CD4-positive, alpha-beta T cell (primary cell): ENCODE data around the gene WDFY3. TPM values are rescaled to one million over a fixed set of nuclear protein-coding genes. Genes with fewer than 3 reads are reported as not detected.

ENCODE experiments used
- ATAC-seq: fragments of 200-7000 bp; cut with Tn5 transposase; one replicate; pipeline ENCODE4 v1.10.0; 2022; ENCODE audit warnings: mild to moderate bottlenecking; ENCODE audit not compliant: poor library complexity
- CTCF ChIA-PET: fragments of 350-600 bp; sonication (Branson Sonifier 250); formaldehyde crosslinking; loops from one replicate; lab custom pipeline; 2021; ENCODE audit warnings: antibody characterized with exemption, inconsistent platforms; lab: Charles Lee
- POLR2A ChIA-PET: fragments of 350-600 bp; sonication (Branson Sonifier 250); formaldehyde crosslinking; loops from one replicate; lab custom pipeline; 2021; ENCODE audit warnings: antibody characterized with exemption, inconsistent platforms; lab: Charles Lee
- DNase-seq, 14 experiments: peaks; one replicate each; pipeline ENCODE4 v3.0.0-alpha.2; 2013 to 2020; ENCODE audit warnings: mixed read lengths in 2 of 14
- H3K27ac ChIP-seq, 2 donors: one replicate each; pipeline versions ENCODE4 v1.5.1 to v1.7.0; 2013; ENCODE audit warnings: low read length in 2 of 2, low read depth in 1 of 2, mild to moderate bottlenecking in 1 of 2
- H3K27me3 ChIP-seq, 2 experiments: 1 replicate in 1 of 2; 2 replicates in 1 of 2; pipeline versions ENCODE4 v1.6.1 to v1.7.0; 2013; ENCODE audit warnings: low read length in 2 of 2, control low read depth in 1 of 2, mild to moderate bottlenecking in 1 of 2, moderate library complexity in 1 of 2; ENCODE audit not compliant: insufficient read depth in 2 of 2, control insufficient read depth in 1 of 2
- H3K36me3 ChIP-seq: one replicate; pipeline ENCODE4 v1.6.1; 2013; ENCODE audit warnings: low read length, control low read depth; ENCODE audit not compliant: insufficient read depth
- H3K4me1 ChIP-seq: one replicate; pipeline ENCODE4 v1.6.1; 2013; ENCODE audit warnings: low read length, control low read depth; ENCODE audit not compliant: insufficient read depth
- H3K4me3 ChIP-seq: one replicate; pipeline ENCODE4 v1.5.1; 2013; ENCODE audit warnings: mild to moderate bottlenecking, low read length, moderate library complexity
- H3K9me3 ChIP-seq, 2 experiments: 1 replicate in 1 of 2; 2 replicates in 1 of 2; pipeline versions ENCODE4 v1.6.1 to v1.7.0; 2013; ENCODE audit warnings: low read length in 2 of 2, mild to moderate bottlenecking in 2 of 2, control low read depth in 1 of 2, moderate library complexity in 1 of 2; ENCODE audit not compliant: control insufficient read depth in 1 of 2, insufficient read depth in 1 of 2
- H3K27ac Mint-ChIP-seq: one replicate; pipeline ENCODE4 v1.8.0; 2020; ENCODE audit warnings: mixed read lengths
- H3K27me3 Mint-ChIP-seq: one replicate; pipeline ENCODE4 v1.8.0; 2021; ENCODE audit warnings: mixed read lengths
- H3K36me3 Mint-ChIP-seq: one replicate; pipeline ENCODE4 v1.8.0; 2021; ENCODE audit warnings: low read depth, mixed read lengths
- H3K4me1 Mint-ChIP-seq: one replicate; pipeline ENCODE4 v1.8.0; 2021; ENCODE audit warnings: low read depth, mixed read lengths
- H3K4me3 Mint-ChIP-seq: one replicate; pipeline ENCODE4 v1.8.0; 2020; ENCODE audit warnings: mild to moderate bottlenecking, mixed read lengths
- H3K9me3 Mint-ChIP-seq: one replicate; pipeline ENCODE4 v1.8.0; 2020; ENCODE audit warnings: mixed read lengths
- CTCF ChIP-seq: fragments of 200-600 bp; IDR thresholded peaks from one replicate; pipeline ENCODE4 v1.8.0; 2022; ENCODE audit warnings: antibody characterized with exemption, mild to moderate bottlenecking
- intact Hi-C, 2 experiments: fragments of 100-400 bp; cut with DNase I in 1 of 2; cut with micrococcal nuclease in 1 of 2; formaldehyde crosslinking; loops; one replicate each; pipeline versions ENCODE4 v1.15.1 to v1.9.0; 2023 to 2025; cut with DNase I, micrococcal nuclease
- total RNA-seq, 174 experiments: library from RNA in 2 of 174; stranded (reverse) in 2 of 174; gene quantifications; one replicate each; pipeline ENCODE4 v1.2.3 and lab custom pipeline; 2021 to 2026

The WDFY3 gene
- total RNA-seq, 2 experiments from 2014 or later: 0.60 to 0.75 TPM

- TF ChIP-seq CTCF: no peak
These were observed 226.4 kb downstream of the WDFY3 start for GRCh38 chr4:84740057-84740456.

GRCh38 chr4:84738622-84739021 is 227.9 kb downstream of the WDFY3 start:
- CTCF ChIA-PET: no interaction called here
- DNase-seq (no peak), ATAC-seq (no peak)
- peaks cover 7% of the 10 kb centered on the region for H3K27me3 Mint-ChIP-seq
- H3K4me1 ChIP-seq: no peaks in the 10 kb centered on the region
- H3K27me3 ChIP-seq: no peaks in the 10 kb centered on the region
- H3K4me3 ChIP-seq: no peak overlapping the region
- H3K36me3 Mint-ChIP-seq: no peaks in the 10 kb centered on the region
- no peak overlapping the region for H3K27ac Mint-ChIP-seq
- intact Hi-C loops: no loop called here
- no peak for TF ChIP-seq CTCF
- H3K4me1 Mint-ChIP-seq: no peaks in the 10 kb centered on the region
- POLR2A ChIA-PET: no interaction called here
- no peaks in the 10 kb centered on the region for H3K9me3 Mint-ChIP-seq
- no peak overlapping the region for H3K27ac ChIP-seq
- H3K4me3 Mint-ChIP-seq: no peak overlapping the region
- H3K9me3 ChIP-seq: no peaks in the 10 kb centered on the region
- no peaks in the 10 kb centered on the region for H3K36me3 ChIP-seq

More at GRCh38 chr4:84740057-84740456, 226.4 kb downstream of the WDFY3 start:
- H3K27me3 Mint-ChIP-seq: peaks cover 7% of the 10 kb centered on the region
- CTCF ChIA-PET: interaction anchor here (0.7 kb wide), 1 partner anchor 18 kb away, joined by 3 read pairs; no protein-coding TSS in a partner anchor
- intact Hi-C loops: no loop called here
- no peaks in the 10 kb centered on the region for H3K36me3 Mint-ChIP-seq
- no peak overlapping the region for H3K27ac Mint-ChIP-seq
- H3K4me1 Mint-ChIP-seq: no peaks in the 10 kb centered on the region
- H3K9me3 Mint-ChIP-seq: no peaks in the 10 kb centered on the region
- ATAC-seq (no peak), DNase-seq (no peak)
- no peak overlapping the region for H3K4me3 ChIP-seq
- no peaks in the 10 kb centered on the region for H3K4me1 ChIP-seq
- H3K36me3 ChIP-seq: no peaks in the 10 kb centered on the region
- no peak overlapping the region for H3K27ac ChIP-seq
- no peaks in the 10 kb centered on the region for H3K9me3 ChIP-seq
- POLR2A ChIA-PET: interaction anchor here (1.2 kb wide), 1 partner anchor 9 kb away, joined by 3 read pairs; no protein-coding TSS in a partner anchor
- no peaks in the 10 kb centered on the region for H3K27me3 ChIP-seq
- no peak overlapping the region for H3K4me3 Mint-ChIP-seq

- no peaks in the 10 kb centered on the region for H3K36me3 Mint-ChIP-seq
- H3K4me1 Mint-ChIP-seq: no peaks in the 10 kb centered on the region
- no peaks in the 10 kb centered on the region for H3K36me3 ChIP-seq
- POLR2A ChIA-PET: interaction anchor here (0.6 kb wide), 1 partner anchor 216 kb away, joined by 3 read pairs; no protein-coding TSS in a partner anchor
- no peak overlapping the region for H3K27ac Mint-ChIP-seq
- H3K9me3 Mint-ChIP-seq: no peaks in the 10 kb centered on the region
- H3K27me3 ChIP-seq: no peaks in the 10 kb centered on the region
- ATAC-seq (no peak), DNase-seq (no peak)
- CTCF ChIA-PET: no interaction called here
- no peak overlapping the region for H3K27ac ChIP-seq
- no peaks in the 10 kb centered on the region for H3K9me3 ChIP-seq
- H3K4me3 ChIP-seq: no peak overlapping the region
- no peak for TF ChIP-seq CTCF
- no peaks in the 10 kb centered on the region for H3K4me1 ChIP-seq
- peaks cover 5% of the 10 kb centered on the region for H3K27me3 Mint-ChIP-seq
- H3K4me3 Mint-ChIP-seq: no peak overlapping the region
- intact Hi-C loops: no loop called here
These were observed 228.8 kb downstream of the WDFY3 start for GRCh38 chr4:84737656-84738055.
